Hepatocyte (in vitro differentiated cells): ENCODE data around the gene WNT2. TPM values are rescaled to one million over a fixed set of nuclear protein-coding genes. Genes with fewer than 3 reads are reported as not detected.

Source experiments
- DNase-seq: peaks from one replicate; pipeline ENCODE4 v3.0.0-alpha.2; 2016; ENCODE audit warnings: low spot score
- H2AFZ ChIP-seq: fragments of 200-600 bp; sonication (generic); 2 replicates; pipeline ENCODE4 v1.6.0; 2016; ENCODE audit warnings: antibody characterized with exemption, mild to moderate bottlenecking
- H3K27ac ChIP-seq: fragments of 200-600 bp; sonication (generic); 2 replicates; pipeline ENCODE4 v1.5.1; 2016; ENCODE audit warnings: mild to moderate bottlenecking
- H3K27me3 ChIP-seq: fragments of 200-600 bp; sonication (generic); 2 replicates; pipeline ENCODE4 v1.6.1; 2016
- H3K36me3 ChIP-seq: fragments of 200-600 bp; sonication (generic); replicated peaks from 2 replicates; pipeline ENCODE4 v1.5.1; 2016; ENCODE audit warnings: low read depth; ENCODE audit not compliant: insufficient read depth
- H3K4me1 ChIP-seq: fragments of 200-600 bp; sonication (generic); 2 replicates; pipeline ENCODE4 v1.5.1; 2016; ENCODE audit warnings: mild to moderate bottlenecking, moderate library complexity; ENCODE audit not compliant: insufficient read depth
- H3K4me2 ChIP-seq: fragments of 200-600 bp; sonication (generic); 2 replicates; pipeline ENCODE4 v1.6.0; 2016
- H3K4me3 ChIP-seq: fragments of 200-600 bp; sonication (generic); 2 replicates; pipeline ENCODE4 v1.5.1; 2016; ENCODE audit warnings: mild to moderate bottlenecking
- H3K79me2 ChIP-seq: fragments of 200-600 bp; sonication (generic); 2 replicates; pipeline ENCODE4 v1.6.0; 2017; ENCODE audit warnings: mild to moderate bottlenecking
- H3K9me2 ChIP-seq: fragments of 200-600 bp; sonication (generic); replicated peaks from 2 replicates; pipeline ENCODE4 v1.6.0; 2017; ENCODE audit warnings: mild to moderate bottlenecking; ENCODE audit not compliant: insufficient read depth
- H3K9me3 ChIP-seq: fragments of 200-600 bp; sonication (generic); 2 replicates; pipeline ENCODE4 v1.5.1; 2016; ENCODE audit warnings: low read depth, mild to moderate bottlenecking
- H4K20me1 ChIP-seq: fragments of 200-600 bp; sonication (generic); 2 replicates; pipeline ENCODE4 v1.6.0; 2016; ENCODE audit warnings: mild to moderate bottlenecking; ENCODE audit not compliant: insufficient read depth, poor library complexity, severe bottlenecking
- CTCF ChIP-seq: fragments of 200-600 bp; sonication (generic); IDR thresholded peaks from 2 replicates; pipeline ENCODE4 v1.5.1; 2016; ENCODE audit warnings: antibody characterized with exemption, mild to moderate bottlenecking; ENCODE audit not compliant: poor library complexity
- EZH2 ChIP-seq: fragments of 200-600 bp; sonication (generic); IDR thresholded peaks from 2 replicates; pipeline ENCODE4 v1.6.1; 2016; ENCODE audit warnings: antibody characterized with exemption, mild to moderate bottlenecking, borderline replicate concordance
- EZH2phosphoT487 ChIP-seq: fragments of 200-600 bp; sonication (generic); IDR thresholded peaks from one replicate; pipeline ENCODE4 v1.6.1; 2018; ENCODE audit warnings: antibody characterized with exemption, mild to moderate bottlenecking, low read depth, moderate library complexity; ENCODE audit not compliant: unreplicated experiment, severe bottlenecking
- WGBS: methylation state at CpG from one replicate; pipeline ENCODE4 v1.1.6; 2016; ENCODE audit warnings: low lambda C conversion rate; ENCODE audit errors: missing lambda C conversion rate; 5-methylcytosine and 5-hydroxymethylcytosine counted together
- polyA plus RNA-seq: library from polyadenylated mRNA; unstranded; fragments of >200 nt; fragmentation: Nextera tagmentation; extraction: Ambion mirVana; gene quantifications from 2 replicates; pipeline ENCODE4 v1.2.1, GENCODE V29; 2016
- total RNA-seq: library from RNA; depleted of rRNA; stranded (reverse); fragments of >200 nt; gene quantifications from 2 replicates; pipeline ENCODE4 v1.2.3, GENCODE V29; 2014

The WNT2 gene
- total and polyA plus RNA-seq, 2 experiments from 2014 or later: 17.6 to 26.3 TPM

- Histone ChIP-seq H3K27ac (peak overlapping the region; percentile 17), H3K9me3 (no peaks in the 10 kb centered on the region), H3K36me3 (no peaks in the 10 kb centered on the region), H3K4me2 (no peak overlapping the region), H3K4me3 (no peak overlapping the region), H2AFZ (no peak overlapping the region), H3K9me2 (no peaks in the 10 kb centered on the region), H4K20me1 (no peaks in the 10 kb centered on the region), H3K27me3 (no peaks in the 10 kb centered on the region), H3K4me1 (peaks cover 12% of the 10 kb centered on the region), H3K79me2 (no peaks in the 10 kb centered on the region)
- TF ChIP-seq EZH2phosphoT487 (no peak), CTCF (no peak)
- DNase-seq: no peak
- 72% methylated on average over 4 of the region's 4 CpGs for WGBS
Observed at GRCh38 chr7:117230276-117231046, 92.4 kb downstream of the WNT2 start.

- no peak overlapping the region for H2AFZ ChIP-seq
- H3K4me3 ChIP-seq: no peak overlapping the region
- no peaks in the 10 kb centered on the region for H3K27me3 ChIP-seq
- peaks cover 12% of the 10 kb centered on the region for H3K4me1 ChIP-seq
- H3K9me2 ChIP-seq: no peaks in the 10 kb centered on the region
- H3K4me2 ChIP-seq: no peak overlapping the region
- peak; percentile 26 for DNase-seq
- no peaks in the 10 kb centered on the region for H3K36me3 ChIP-seq
- TF ChIP-seq CTCF (no peak), EZH2 (no peak), EZH2phosphoT487 (no peak)
- no peaks in the 10 kb centered on the region for H3K9me3 ChIP-seq
- H3K79me2 ChIP-seq: no peaks in the 10 kb centered on the region
- WGBS: 84% methylated on average over 3 of the region's 3 CpGs
- no peak overlapping the region for H3K27ac ChIP-seq
- no peaks in the 10 kb centered on the region for H4K20me1 ChIP-seq
Observed at GRCh38 chr7:117229350-117229749, 93.5 kb downstream of the WNT2 start.

GRCh38 chr7:117227091-117227490 is 95.8 kb downstream of the WNT2 start:
- Histone ChIP-seq H3K4me1 (peaks cover 12% of the 10 kb centered on the region), H2AFZ (no peak overlapping the region)
- WGBS: 89% methylated on average over 4 of the region's 4 CpGs

More at GRCh38 chr7:117227091-117227490, 95.8 kb downstream of the WNT2 start:
- no peak for TF ChIP-seq EZH2phosphoT487
- no peak for TF ChIP-seq CTCF
- no peak for TF ChIP-seq EZH2
- Histone ChIP-seq H3K27ac (no peak overlapping the region), H3K79me2 (no peaks in the 10 kb centered on the region), H3K9me3 (no peaks in the 10 kb centered on the region), H4K20me1 (no peaks in the 10 kb centered on the region), H3K27me3 (no peaks in the 10 kb centered on the region), H3K36me3 (no peaks in the 10 kb centered on the region), H3K4me2 (no peak overlapping the region), H3K9me2 (no peaks in the 10 kb centered on the region), H3K4me3 (no peak overlapping the region)
- no peak for DNase-seq
